NCI-H1694 treated with DMSO at 0.1 percent for 48 hours (cell line): ENCODE data around the gene UCKL1.
"Not testable (repeated sequence)": the region's sequence is repeated elsewhere in the genome, so short reads cannot be mapped to it uniquely, and the experiment has no call there.

ENCODE experiments used
- DNase-seq: peaks from one replicate; lab custom pipeline; 2025; lab: John Stamatoyannopoulos, UW

The UCKL1 gene

DNA sequence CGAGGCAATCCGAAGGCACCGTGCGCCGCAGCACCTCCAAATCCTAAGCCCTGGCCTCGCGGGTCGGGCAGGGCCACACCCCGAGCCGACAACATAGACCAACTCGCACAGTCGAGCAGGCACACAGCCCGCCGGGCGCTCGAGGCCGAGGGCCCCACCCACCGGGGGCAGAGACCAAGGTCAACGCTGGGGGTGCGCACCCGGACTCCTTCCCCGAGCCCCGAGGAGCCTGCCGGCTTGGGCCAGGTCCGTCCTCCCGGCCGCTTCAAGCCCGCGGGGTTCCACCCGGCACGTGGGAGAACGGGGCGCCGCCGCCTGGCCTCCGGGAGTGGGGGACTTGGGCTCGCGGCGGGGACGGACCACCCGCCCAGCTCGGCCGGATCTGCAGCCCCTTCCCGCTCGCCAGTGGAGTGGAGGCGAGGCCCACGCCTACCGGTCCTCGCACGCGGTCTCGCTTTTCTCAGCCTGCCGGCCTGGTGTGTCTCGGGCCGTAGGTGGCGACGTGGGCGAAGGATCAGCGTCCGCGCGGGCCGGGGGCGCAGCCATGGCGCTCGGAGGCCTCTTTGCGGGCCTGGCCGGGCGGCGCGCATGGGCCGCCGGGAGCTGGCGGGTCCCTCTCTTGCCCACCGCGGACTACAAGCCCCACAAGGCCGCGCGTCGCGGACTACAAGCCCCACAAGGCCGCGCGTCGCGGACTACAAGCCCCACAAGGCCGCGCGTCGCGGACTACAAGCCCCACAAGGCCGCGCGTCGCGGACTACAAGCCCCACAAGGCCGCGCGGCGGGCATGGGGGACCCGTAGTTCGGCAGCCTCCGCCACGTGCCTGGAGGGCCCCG is at the start of gene UCKL1:
Gene UCKL1 (minus strand): TSS at position 590 of the 837 bp plus-strand sequence. CDS start 44 bp downstream, at position 546.
- DNase-seq: peak; percentile 67

GRCh38 chr20:64005394-64005793 is 49.2 kb upstream of the UCKL1 start:
- no peak for DNase-seq

DNA sequence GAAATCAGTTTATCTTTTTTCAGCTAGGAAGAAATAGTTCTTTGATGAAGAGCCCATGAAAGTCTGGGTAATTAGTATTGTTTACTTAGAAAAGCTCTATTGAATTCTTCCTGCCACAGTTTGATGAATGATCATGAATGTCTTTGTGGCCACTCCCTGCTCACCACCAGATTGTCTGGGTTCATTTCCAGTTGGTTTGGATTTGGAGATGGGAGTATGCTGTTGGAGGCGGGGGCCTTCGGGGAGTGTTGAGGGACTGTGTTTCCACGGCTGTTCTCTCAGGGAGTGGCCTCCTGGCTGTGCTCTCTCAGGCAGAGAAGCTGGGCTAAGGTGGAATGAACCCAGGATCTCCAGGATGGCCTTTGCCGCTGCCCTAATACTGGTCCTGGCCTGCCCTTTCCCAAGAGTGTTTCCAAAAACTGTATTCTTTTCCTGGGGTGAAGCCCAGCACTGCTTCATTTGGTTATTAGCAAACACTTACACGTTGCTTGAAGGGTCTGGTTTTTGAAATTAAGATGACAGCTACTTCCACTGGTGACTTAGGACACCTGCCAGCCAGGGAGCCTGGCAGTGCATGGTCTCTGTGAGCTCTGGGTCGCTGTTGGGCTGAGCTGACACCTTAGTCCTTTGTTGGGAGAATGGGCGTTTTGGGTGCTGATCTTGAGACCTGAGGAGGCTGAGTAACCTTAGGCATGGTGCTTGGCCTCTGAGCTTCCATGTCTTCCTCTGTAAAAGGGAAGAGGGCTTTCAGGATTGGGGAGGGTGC is 47.9 kb upstream of the UCKL1 start:
- DNase-seq: no peak

GRCh38 chr20:64001607-64002011 is 45.4 kb upstream of the UCKL1 start:
- DNase-seq: peak; percentile 95

GRCh38 chr20:64000906-64001305 is 44.7 kb upstream of the UCKL1 start:
- no peak for DNase-seq

DNA sequence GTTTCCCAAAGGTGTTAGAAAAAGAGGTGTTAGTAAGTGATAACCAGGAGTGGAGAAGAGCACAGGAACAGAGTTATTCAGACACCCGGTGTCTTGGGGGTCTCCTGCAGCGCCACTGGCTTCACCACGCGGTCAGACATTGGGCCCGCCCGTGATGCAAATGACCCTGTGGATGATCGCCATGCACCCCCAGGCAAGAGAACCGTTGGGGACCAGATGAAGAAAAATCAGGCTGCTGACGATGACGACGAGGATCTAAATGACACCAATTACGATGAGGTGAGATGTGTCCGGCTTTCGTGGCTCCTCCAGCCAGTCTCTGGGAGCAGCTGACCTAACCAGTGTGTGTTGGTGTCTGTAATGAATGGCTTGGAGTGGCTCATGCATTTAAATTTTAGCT is 26.7 kb upstream of the UCKL1 start:
- DNase-seq: no peak

- DNase-seq: peak; percentile 89
Observed at GRCh38 chr20:63980806-63981728, 24.9 kb upstream of the UCKL1 start, which contains the start of gene PRPF6. Gene PRPF6, plus strand, starts transcription at chr20:63981132. Its CDS starts 114 bp downstream, at chr20:63981246.

DNA sequence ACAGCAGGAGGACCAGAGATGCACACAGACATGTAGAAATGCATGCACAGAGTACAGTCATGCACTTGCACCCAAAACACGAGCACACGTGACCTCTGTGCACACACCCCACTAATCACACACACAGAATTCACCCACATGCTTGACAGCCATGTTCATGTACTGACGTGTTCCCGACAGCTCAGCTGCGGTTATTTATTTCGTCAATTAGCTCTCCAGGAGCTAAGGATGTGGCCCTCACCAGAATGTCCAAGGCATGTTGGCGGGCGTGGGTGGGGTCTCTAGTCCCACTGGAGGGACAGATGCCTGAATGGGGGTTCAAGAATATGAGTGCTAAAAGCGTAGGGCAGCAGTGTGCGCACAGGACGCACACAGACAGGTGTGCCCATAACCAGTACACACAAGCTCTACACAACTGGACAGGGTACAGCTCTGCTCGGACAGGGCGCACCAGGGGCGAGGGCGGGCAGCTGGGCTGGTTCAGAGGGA is 24.1 kb upstream of the UCKL1 start:
- peak; percentile 57 for DNase-seq

- peak; percentile 61 for DNase-seq
Observed at GRCh38 chr20:63979557-63980316, 23.5 kb upstream of the UCKL1 start, which contains the start of gene SAMD10. Gene SAMD10, minus strand, starts transcription at chr20:63979642. Its CDS starts 175 bp downstream, at chr20:63979467.

DNA sequence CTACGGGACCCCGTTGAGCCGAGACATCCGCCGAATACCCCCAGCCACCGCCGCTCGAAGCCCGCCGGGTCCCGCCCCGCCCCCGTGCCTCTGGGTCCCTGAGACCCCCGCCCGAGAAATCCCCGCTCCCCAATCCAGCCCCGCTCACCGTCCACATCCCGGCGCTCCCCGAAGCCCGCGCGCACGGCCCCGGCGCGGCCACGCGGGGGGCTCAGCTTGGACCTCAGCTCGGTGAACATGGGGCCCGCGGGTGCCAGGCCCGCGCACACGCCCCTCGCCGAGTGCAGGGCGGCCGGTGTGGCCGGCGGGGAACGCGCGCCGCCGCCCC is 23.0 kb upstream of the UCKL1 start:
- DNase-seq: no peak

GRCh38 chr20:63978319-63979228 is 22.4 kb upstream of the UCKL1 start:
- DNase-seq: no peak

DNA sequence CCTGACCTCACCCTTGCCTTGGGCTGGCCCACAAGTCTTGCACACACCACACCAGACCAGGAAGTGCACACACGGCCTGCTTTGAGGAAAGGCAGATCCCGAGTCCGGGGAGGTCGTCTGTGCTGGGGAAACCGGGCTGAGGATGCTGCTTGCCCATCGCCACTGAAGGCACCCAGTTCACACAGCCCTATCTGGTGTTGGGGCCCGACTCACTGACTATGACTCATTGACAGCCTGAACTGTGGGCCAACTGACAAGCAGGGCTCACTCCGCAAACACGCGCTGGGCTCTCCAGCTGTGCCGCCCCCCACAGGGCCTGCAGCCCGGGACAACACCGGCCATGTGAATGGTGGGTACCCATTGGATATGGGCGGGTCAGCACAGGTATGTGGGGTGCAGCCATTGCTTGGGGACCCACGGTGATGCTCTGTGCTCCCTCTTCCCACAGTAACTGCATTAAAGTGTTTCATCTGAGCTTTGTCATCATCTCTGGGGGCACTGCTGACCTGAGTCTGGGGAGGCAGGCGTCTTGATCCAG is 21.6 kb upstream of the UCKL1 start:
- DNase-seq: no peak

DNA sequence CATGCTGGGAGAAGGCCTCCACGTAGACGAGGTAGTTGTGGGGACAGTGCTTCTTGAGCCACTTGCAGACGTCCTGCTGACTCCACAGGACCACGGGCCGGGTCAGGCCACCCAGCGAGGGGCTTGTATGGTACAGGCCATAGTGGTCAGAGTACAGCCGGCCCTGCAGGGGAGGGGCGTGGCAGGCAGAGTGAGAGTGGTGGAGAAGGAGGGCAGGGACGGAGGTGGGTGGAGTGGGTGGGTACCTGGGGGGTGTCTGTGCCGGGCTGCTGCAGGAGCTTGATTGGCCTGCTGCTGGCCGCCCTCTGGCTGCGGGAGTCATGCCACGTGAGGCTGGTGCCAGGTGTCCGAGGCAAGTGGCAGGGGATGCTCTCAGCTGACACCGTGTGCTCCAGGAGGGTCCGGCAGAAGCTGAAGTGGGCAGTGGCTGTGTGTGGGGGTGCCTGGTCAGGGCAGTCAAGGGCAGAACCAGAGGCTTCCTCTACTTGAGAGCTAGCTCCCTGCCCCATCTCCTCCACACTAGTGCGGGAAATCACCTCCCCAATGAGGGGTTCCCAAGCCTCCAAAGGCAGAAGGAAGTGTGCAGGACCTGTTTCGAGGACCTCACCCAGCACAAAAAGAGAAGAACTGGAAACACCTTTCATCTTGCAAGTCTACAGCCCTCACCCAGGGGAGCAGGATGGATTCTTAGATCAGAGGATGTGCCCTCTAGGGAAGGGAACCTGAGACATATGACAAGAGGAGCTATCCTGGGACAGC is 20.9 kb upstream of the UCKL1 start:
- no peak for DNase-seq

- not testable (repeated sequence) for DNase-seq
Observed at GRCh38 chr20:63976511-63976910, 20.3 kb upstream of the UCKL1 start.

- no peak for DNase-seq
Observed at GRCh38 chr20:63974402-63975200, 18.4 kb upstream of the UCKL1 start.

DNA sequence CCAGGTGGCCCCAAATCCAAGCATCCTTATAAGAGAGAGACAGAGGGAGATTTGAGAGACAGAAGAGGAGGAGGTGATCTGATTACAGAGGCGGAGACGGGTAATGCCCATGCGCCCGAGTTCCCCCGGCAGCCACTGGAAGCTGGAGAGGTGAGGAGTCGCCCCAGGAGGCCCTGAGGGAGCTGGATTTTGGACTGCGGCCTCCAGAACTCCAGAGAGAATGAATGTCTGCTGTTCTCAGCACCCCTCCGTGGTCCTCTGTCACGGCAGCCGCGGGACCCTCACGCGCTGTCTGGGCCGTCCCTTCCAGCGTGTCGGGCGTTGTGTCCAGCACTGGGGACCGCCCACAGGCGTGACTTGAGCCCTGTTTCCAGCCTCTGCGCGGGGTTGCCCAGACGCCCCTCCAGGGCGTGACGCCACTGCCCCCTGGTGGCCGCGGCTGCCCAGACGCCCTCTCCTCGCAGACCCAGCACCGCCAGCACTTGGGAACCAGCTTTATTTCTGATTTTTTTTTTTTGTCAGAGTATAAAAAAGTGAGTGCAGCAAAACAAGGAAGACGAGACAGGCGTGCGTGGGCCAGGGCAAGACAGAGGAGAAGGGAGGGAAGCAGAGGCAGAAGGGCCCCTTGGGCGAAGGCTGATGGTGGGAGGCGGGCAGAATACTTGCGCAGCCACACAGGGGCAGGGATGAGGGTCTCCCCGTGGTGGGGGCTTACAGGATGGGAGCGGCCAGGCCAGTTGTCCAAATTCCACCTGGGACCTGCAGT is 17.6 kb upstream of the UCKL1 start:
- DNase-seq: peak; percentile 14

DNA sequence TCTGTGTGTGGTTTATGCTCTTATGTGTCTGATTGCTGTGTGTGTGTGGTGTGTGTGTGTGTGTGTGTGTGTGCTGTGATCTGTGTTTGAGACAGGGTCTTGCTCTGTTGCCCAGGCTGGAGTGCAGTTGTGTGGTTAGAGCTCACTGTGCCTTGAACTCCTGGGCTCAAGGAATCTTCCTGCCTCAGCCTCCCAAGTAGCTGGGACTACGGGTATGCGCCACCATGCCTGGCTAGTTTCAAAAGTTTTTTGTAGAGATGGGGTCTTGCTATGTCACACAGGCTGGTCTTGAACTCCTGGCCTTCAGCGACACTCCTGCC is 16.9 kb upstream of the UCKL1 start:
- DNase-seq: no peak
